Kidney (tissue), 14 donors: ENCODE measurements around the gene PRM2. TPM values are rescaled to one million over a fixed set of nuclear protein-coding genes. Genes with fewer than 3 reads are reported as not detected.

ENCODE experiments used
- DNase-seq, 5 donors: peaks; one replicate each; pipeline ENCODE4 v3.0.0-alpha.2; 2013 to 2020
- FAIRE-seq: peaks from 2 replicates; lab custom pipeline; 2012; peaks lifted over from hg19 to GRCh38; lab: Jason Lieb, UNC
- H3K27ac ChIP-seq, 2 donors: one replicate each; pipeline ENCODE4 v1.7.0; 2013; ENCODE audit warnings: low read depth in 2 of 2, low read length in 2 of 2, inconsistent platforms in 1 of 2
- H3K27me3 ChIP-seq: one replicate; pipeline ENCODE4 v1.7.1; 2013; ENCODE audit warnings: low read length, inconsistent platforms; ENCODE audit not compliant: control insufficient read depth, insufficient read depth
- H3K36me3 ChIP-seq, 3 donors: one replicate each; pipeline versions ENCODE4 v1.7.0 to v1.7.1; 2013; ENCODE audit warnings: low read length in 3 of 3, control low read depth in 1 of 3, inconsistent platforms in 1 of 3; ENCODE audit not compliant: insufficient read depth in 3 of 3, control insufficient read depth in 2 of 3
- H3K4me1 ChIP-seq, 3 donors: one replicate each; pipeline versions ENCODE4 v1.7.0 to v1.7.1; 2013; ENCODE audit warnings: low read length in 3 of 3, inconsistent platforms in 1 of 3, low read depth in 1 of 3; ENCODE audit not compliant: control insufficient read depth in 2 of 3, insufficient read depth in 2 of 3
- H3K4me3 ChIP-seq, 3 donors: one replicate each; pipeline versions ENCODE4 v1.7.0 to v1.8.1; 2013; ENCODE audit warnings: low read length in 3 of 3, control low read depth in 1 of 3, inconsistent platforms in 1 of 3
- H3K9ac ChIP-seq, 3 donors: one replicate each; pipeline versions ENCODE4 v1.7.0 to v1.7.1; 2013; ENCODE audit warnings: low read length in 3 of 3, control low read depth in 1 of 3, inconsistent platforms in 1 of 3
- H3K9me3 ChIP-seq, 3 donors: one replicate each; pipeline versions ENCODE4 v1.7.0 to v1.7.1; 2013; ENCODE audit warnings: low read length in 3 of 3, control low read depth in 1 of 3, inconsistent platforms in 1 of 3; ENCODE audit not compliant: control insufficient read depth in 2 of 3, insufficient read depth in 1 of 3
- intact Hi-C: fragments of 100-400 bp; cut with DNase I; formaldehyde crosslinking; loops from one replicate; pipeline ENCODE4 v1.11.1; 2022
- polyA plus RNA-seq: library from polyadenylated mRNA; stranded (reverse); fragments of 350-450 nt; fragmentation: Illumina TruSeq; extraction: RNeasy Lipid Tissue Mini Kit (QIAGEN cat#74804); gene quantifications from one replicate; pipeline ENCODE4 v1.2.3, GENCODE V29; 2014; ENCODE audit warnings: low read depth, low replicate concordance; ENCODE audit not compliant: insufficient read depth
- total RNA-seq: library from RNA; stranded (reverse); fragmentation: NEBNext Ultra II Directional; extraction: Animal tissue kit (Norgen Biotek cat#: 25700); gene quantifications from one replicate; pipeline ENCODE4 v1.2.1, GENCODE V29; 2021
- TF ChIP-seq, protein P1 (sequence below): IDR thresholded peaks from 3 replicates; pipeline ENCODE4 v1.5.1; 2012; ENCODE audit warnings: mild to moderate bottlenecking, moderate library complexity, borderline replicate concordance; ENCODE audit not compliant: insufficient read depth; ENCODE audit errors: extremely low read depth
- donor health status: control.
- donor health status: control.
- donor health status: control.
- donor health status: control.
- donor health status: control.
- donor health status: DM: yes; HTN: yes; CAD: no.
- donor health status: Normal renal cell carcinoma (clear cell type).

The PRM2 gene
- total and polyA plus RNA-seq, 2 donors from 2014 or later = not detected

DNA sequence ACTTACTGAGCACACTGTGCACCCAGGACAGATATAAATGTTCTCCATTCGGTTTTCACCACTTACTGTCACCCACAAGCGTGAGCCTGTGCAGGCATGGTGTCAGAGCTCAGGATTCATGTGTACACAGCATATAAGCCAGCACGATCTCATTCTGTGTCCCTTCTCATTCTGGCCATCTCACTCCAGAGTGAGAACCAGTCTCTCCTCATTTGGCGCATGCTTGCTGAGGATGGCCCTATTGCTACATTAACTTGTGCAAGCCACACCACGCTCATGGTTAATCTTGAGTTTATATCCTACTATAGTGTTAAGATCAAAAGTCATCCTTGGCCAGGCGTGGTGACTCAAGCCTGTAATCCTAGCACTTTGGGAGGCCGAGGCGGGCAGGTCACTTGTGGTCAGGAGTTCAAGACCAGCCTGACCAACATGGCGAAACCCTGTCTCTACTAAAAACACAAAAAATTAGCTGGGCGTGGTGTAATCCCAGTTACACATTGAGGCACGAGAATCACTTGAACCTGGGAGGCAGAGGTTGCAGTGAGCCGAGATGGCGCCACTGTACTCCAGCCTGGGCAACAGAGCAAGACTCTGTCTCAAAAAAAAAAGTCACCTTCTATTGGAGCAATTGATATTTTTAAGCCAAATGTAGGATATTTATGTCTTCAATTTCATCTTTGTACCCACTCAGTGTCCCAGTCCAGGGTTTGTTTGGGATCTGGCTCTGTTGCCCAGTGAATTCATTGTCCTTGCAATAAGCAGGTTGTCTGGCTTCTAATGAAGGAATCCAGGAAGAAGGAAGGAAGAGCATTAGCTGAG, 41.2 kb downstream of the PRM2 start:
- Histone ChIP-seq H3K9ac (no peak overlapping the region), H3K4me3 (no peak overlapping the region), H3K27ac (no peak overlapping the region), H3K27me3 (no peaks in the 10 kb centered on the region), H3K36me3 (no peaks in the 10 kb centered on the region), H3K9me3 (no peaks in the 10 kb centered on the region), H3K4me1 (peaks cover 0 to 5% (median 0%) of the 10 kb centered on the region in 3 donors)
- DNase-seq (no peak), FAIRE-seq (no peak)
- TF ChIP-seq, protein P1, sequence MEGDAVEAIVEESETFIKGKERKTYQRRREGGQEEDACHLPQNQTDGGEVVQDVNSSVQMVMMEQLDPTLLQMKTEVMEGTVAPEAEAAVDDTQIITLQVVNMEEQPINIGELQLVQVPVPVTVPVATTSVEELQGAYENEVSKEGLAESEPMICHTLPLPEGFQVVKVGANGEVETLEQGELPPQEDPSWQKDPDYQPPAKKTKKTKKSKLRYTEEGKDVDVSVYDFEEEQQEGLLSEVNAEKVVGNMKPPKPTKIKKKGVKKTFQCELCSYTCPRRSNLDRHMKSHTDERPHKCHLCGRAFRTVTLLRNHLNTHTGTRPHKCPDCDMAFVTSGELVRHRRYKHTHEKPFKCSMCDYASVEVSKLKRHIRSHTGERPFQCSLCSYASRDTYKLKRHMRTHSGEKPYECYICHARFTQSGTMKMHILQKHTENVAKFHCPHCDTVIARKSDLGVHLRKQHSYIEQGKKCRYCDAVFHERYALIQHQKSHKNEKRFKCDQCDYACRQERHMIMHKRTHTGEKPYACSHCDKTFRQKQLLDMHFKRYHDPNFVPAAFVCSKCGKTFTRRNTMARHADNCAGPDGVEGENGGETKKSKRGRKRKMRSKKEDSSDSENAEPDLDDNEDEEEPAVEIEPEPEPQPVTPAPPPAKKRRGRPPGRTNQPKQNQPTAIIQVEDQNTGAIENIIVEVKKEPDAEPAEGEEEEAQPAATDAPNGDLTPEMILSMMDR = no peak
- intact Hi-C loops = no loop called here

DNA sequence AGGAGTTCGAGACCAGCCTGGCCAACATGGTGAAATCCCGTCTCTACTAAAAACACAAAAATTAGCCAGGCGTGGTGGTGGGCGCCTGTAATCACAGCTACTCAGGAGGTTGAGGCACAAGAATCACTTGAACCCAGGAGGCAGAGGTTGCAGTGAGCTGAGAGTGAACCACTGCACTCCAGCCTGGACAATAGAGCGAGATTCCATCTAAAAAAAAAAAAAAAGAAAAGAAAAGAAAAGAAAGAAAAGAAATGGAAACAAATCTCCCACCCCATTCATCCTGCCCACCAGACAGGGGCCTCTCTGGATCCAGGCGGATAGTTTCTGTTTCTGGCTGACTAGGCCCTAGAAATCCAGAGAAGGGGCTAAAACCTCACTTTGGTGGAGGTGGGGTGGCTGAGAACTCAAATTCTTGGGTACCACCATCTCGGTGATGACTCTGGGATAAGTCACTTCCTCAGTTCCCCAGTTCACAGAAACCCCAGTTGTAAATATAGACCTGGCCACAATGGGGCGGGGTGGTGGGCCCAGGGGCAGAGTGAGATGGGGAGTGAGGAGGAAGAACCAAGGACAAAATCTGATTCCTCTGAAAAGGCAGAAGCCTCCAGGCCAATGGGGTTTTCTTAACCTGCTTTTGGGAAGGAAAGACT, 42.4 kb downstream of the PRM2 start:
- intact Hi-C loops = no loop called here
- no peak overlapping the region for H3K27ac ChIP-seq

DNA sequence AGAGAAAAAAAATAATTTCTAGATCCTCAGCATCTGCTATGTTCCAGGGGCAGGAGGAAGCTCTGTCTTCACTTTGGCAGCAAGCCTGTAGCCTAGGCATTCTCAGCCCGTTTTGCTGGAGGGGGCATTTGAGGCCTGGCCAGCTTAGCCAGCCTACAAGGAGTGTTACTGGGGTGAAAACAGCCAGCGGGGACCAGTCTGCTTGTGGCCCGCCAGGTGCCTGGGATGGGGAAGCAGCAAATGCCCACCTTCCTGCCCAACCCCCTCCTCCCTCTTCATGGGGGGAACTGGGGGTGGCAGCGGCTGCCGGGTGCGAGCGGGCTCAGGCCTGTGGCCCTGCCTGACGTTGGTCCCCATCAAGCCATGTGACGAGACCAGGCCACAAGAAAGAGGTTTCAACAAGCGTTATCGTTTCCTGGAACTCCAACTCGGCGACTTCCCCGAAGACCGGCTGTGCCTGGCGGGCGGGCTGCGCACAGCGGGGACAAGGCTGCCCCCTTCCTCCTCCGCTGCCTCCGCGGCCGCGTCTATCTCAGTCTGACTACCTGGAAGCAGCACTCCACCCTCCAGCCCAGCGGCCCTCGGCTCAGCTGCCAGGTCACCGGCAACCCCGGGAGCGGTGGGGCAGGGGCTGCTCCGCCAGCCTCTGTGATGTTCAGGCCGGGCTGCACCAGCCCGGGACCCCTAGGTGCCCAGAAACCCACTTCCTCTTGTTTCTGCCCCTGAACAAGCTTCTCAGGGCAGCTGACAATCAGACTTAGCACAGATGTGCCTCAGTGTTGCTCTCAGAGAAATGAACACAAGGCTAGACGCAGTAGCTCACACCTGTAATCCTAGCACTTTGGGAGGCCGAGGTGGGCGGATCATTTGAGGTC, 43.2 kb downstream of the PRM2 start:
- H3K36me3 ChIP-seq = no peaks in the 10 kb centered on the region
- no peaks in the 10 kb centered on the region for H3K9me3 ChIP-seq
- H3K27ac ChIP-seq = no peak overlapping the region
- H3K9ac ChIP-seq = no peak overlapping the region
- peaks cover 0 to 5% (median 0%) of the 10 kb centered on the region in 3 donors for H3K4me1 ChIP-seq
- TF ChIP-seq, protein P1 = no peak
- no peak for FAIRE-seq
- H3K4me3 ChIP-seq = no peak overlapping the region
- peak in 4 of 5 donors; percentile 43 to 89 (median 60) for DNase-seq
- no peaks in the 10 kb centered on the region for H3K27me3 ChIP-seq
- intact Hi-C loops = no loop called here

More for the DNA sequence above, 42.4 kb downstream of the PRM2 start:
- Histone ChIP-seq H3K4me1 (peaks cover 0 to 5% (median 0%) of the 10 kb centered on the region in 3 donors), H3K9ac (no peak overlapping the region), H3K9me3 (no peaks in the 10 kb centered on the region), H3K4me3 (no peak overlapping the region), H3K36me3 (no peaks in the 10 kb centered on the region), H3K27me3 (no peaks in the 10 kb centered on the region)
- no peak for DNase-seq
- TF ChIP-seq, protein P1 = no peak
- no peak for FAIRE-seq
